Left lung (tissue), 10 donors: ENCODE measurements around the gene FAM83E. TPM values are rescaled to one million over a fixed set of nuclear protein-coding genes. Genes with fewer than 3 reads are reported as not detected.
A peak's percentile ranks its signal among the peaks of the same experiment; 100 is the strongest.
"Not testable (repeated sequence)": the region's sequence is repeated elsewhere in the genome, so short reads cannot be mapped to it uniquely, and the experiment has no call there.

Source experiments
- ATAC-seq: fragments of 200-7000 bp; cut with Tn5 transposase; one replicate; pipeline ENCODE4 v1.9.1; 2020; ENCODE audit warnings: moderate library complexity
- DNase-seq, 4 donors: peaks; one replicate each; pipeline ENCODE4 v3.0.0-alpha.2; 2013 to 2020
- H3K27ac ChIP-seq, 2 donors: fragments of 200-600 bp; sonication (generic) in 1 of 2; one replicate each; pipeline versions ENCODE4 v1.5.0 to v1.8.0; 2020 to 2021
- H3K27me3 ChIP-seq, 2 donors: fragments of 200-600 bp; sonication (generic) in 1 of 2; one replicate each; pipeline versions ENCODE4 v1.5.0 to v1.8.0; 2020 to 2021
- H3K36me3 ChIP-seq, 2 donors: fragments of 200-600 bp; sonication (generic) in 1 of 2; one replicate each; pipeline versions ENCODE4 v1.5.0 to v1.8.0; 2020 to 2021
- H3K4me1 ChIP-seq, 2 donors: fragments of 200-600 bp; one replicate each; pipeline ENCODE4 v1.8.0; 2021
- H3K4me3 ChIP-seq, 2 donors: fragments of 200-600 bp; sonication (generic) in 1 of 2; one replicate each; pipeline versions ENCODE4 v1.5.0 to v1.8.0; 2020 to 2021; ENCODE audit warnings: mild to moderate bottlenecking in 1 of 2
- H3K9me3 ChIP-seq, 2 donors: fragments of 200-600 bp; sonication (generic) in 1 of 2; one replicate each; pipeline versions ENCODE4 v1.5.0 to v1.8.0; 2020 to 2021
- CTCF ChIP-seq, 2 donors: fragments of 200-600 bp; sonication (generic) in 1 of 2; IDR thresholded peaks; one replicate each; pipeline versions ENCODE4 v1.5.0 to v1.8.0; 2021; ENCODE audit warnings: antibody characterized with exemption in 2 of 2
- intact Hi-C, 2 donors: fragments of 100-400 bp; cut with DNase I; formaldehyde crosslinking; loops; one replicate each; pipeline versions ENCODE4 v1.11.2 to v1.14.2; 2022
- polyA plus RNA-seq, 6 donors: library from polyadenylated mRNA; unstranded; fragments of 120-200 nt; gene quantifications; one replicate each; pipeline ENCODE4 v1.2.1, GENCODE V29; 2013; ENCODE audit not compliant: insufficient read length in 6 of 6
- total RNA-seq, 2 donors: library from RNA; stranded (reverse); fragmentation: NEBNext Ultra II Directional; extraction: Animal tissue kit (Norgen Biotek cat#: 25700); gene quantifications; one replicate each; pipeline ENCODE4 v1.2.1, GENCODE V29; 2021
- donor health status: DM: no; HTN: yes; CAD: no.
- donor health status: DM: no; HTN: no; CAD: no.

FAM83E gene
- total and polyA plus RNA-seq, 8 donors, result 4.7 to 50.0 (median 8.5) TPM

- H3K36me3 ChIP-seq, result no peaks in the 10 kb centered on the region
- H3K9me3 ChIP-seq, result no peaks in the 10 kb centered on the region
- intact Hi-C loops, result no loop called here
- DNase-seq, result no peak
- no peak for ATAC-seq
- H3K27me3 ChIP-seq, result peaks cover 0 to 5% of the 10 kb centered on the region in 2 donors
- H3K27ac ChIP-seq, result no peak overlapping the region
- H3K4me3 ChIP-seq, result no peak overlapping the region
- TF ChIP-seq CTCF (IDR thresholded peaks at IDR 0.05), result no peak
- peaks cover 0 to 10% of the 10 kb centered on the region in 2 donors for H3K4me1 ChIP-seq
Observed at GRCh38 chr19:48591021-48591420, 23.9 kb downstream of the FAM83E start.

GRCh38 chr19:48588670-48589401, 26.0 kb downstream of the FAM83E start:
- no peak overlapping the region for H3K27ac ChIP-seq
- peaks cover 0 to 9% of the 10 kb centered on the region in 2 donors for H3K27me3 ChIP-seq
- intact Hi-C loops, result loop anchor here in 1 of 2 donors (10.0 kb wide), 1 partner anchor 84 kb away; no protein-coding TSS in a partner anchor
- peaks cover 3 to 16% of the 10 kb centered on the region in 2 donors for H3K4me1 ChIP-seq
- no peaks in the 10 kb centered on the region for H3K36me3 ChIP-seq
- no peaks in the 10 kb centered on the region for H3K9me3 ChIP-seq
- H3K4me3 ChIP-seq, result peak overlapping the region; percentile 22 to 24
- ATAC-seq, result peak; percentile 86
- TF ChIP-seq CTCF (IDR thresholded peaks at IDR 0.05), result peak; percentile 85 to 94
- peak; percentile 73 to 99 (median 90) for DNase-seq

- no peak for DNase-seq
- H3K4me3 ChIP-seq, result no peak overlapping the region
- no peaks in the 10 kb centered on the region for H3K36me3 ChIP-seq
- no peak for ATAC-seq
- TF ChIP-seq CTCF (IDR thresholded peaks at IDR 0.05), result no peak
- intact Hi-C loops, result loop anchor here in 1 of 2 donors (10.0 kb wide), 1 partner anchor 83 kb away; no protein-coding TSS in a partner anchor
- H3K27me3 ChIP-seq, result peaks cover 0 to 9% of the 10 kb centered on the region in 2 donors
- peaks cover 5 to 24% of the 10 kb centered on the region in 2 donors for H3K4me1 ChIP-seq
- H3K27ac ChIP-seq, result no peak overlapping the region
- no peaks in the 10 kb centered on the region for H3K9me3 ChIP-seq
Observed at GRCh38 chr19:48587387-48587786, 27.5 kb downstream of the FAM83E start.

- no peak for ATAC-seq
- Histone ChIP-seq H3K27ac (no peak overlapping the region), H3K4me1 (peaks cover 5 to 14% of the 10 kb centered on the region in 2 donors), H3K27me3 (peaks cover 0 to 4% of the 10 kb centered on the region in 2 donors), H3K4me3 (no peak overlapping the region), H3K9me3 (no peaks in the 10 kb centered on the region), H3K36me3 (no peaks in the 10 kb centered on the region)
- intact Hi-C loops, result loop anchor here in 1 of 2 donors (10.0 kb wide), 1 partner anchor 77 kb away; no protein-coding TSS in a partner anchor
- TF ChIP-seq CTCF (IDR thresholded peaks at IDR 0.05), result no peak
- no peak for DNase-seq
Observed at GRCh38 chr19:48582168-48582567, 32.7 kb downstream of the FAM83E start.

GRCh38 chr19:48578891-48579290, 36.0 kb downstream of the FAM83E start:
- intact Hi-C loops, result no loop called here
- no peaks in the 10 kb centered on the region for H3K27me3 ChIP-seq
- ATAC-seq (no peak), DNase-seq (no peak)
- H3K9me3 ChIP-seq, result no peaks in the 10 kb centered on the region
- H3K27ac ChIP-seq, result no peak overlapping the region
- peaks cover 2 to 9% of the 10 kb centered on the region in 2 donors for H3K4me1 ChIP-seq
- H3K36me3 ChIP-seq, result no peaks in the 10 kb centered on the region
- no peak for TF ChIP-seq CTCF (IDR thresholded peaks at IDR 0.05)
- H3K4me3 ChIP-seq, result no peak overlapping the region

GRCh38 chr19:48577908-48578307, 37.0 kb downstream of the FAM83E start:
- H3K27me3 ChIP-seq, intact Hi-C loops, ATAC-seq, H3K9me3 ChIP-seq, H3K27ac ChIP-seq, H3K4me1 ChIP-seq, H3K4me3 ChIP-seq, DNase-seq, H3K36me3 ChIP-seq: not testable (repeated sequence)
